ENCODE measurements around the gene VPS36. TPM values are rescaled to one million over a fixed set of nuclear protein-coding genes. Genes with fewer than 3 reads are reported as not detected.

VPS36 gene
- total and polyA plus RNA-seq, 2 of the 4 experiments (the other 2 are of a cell fraction) = 14.8 to 16.7 TPM

DNA sequence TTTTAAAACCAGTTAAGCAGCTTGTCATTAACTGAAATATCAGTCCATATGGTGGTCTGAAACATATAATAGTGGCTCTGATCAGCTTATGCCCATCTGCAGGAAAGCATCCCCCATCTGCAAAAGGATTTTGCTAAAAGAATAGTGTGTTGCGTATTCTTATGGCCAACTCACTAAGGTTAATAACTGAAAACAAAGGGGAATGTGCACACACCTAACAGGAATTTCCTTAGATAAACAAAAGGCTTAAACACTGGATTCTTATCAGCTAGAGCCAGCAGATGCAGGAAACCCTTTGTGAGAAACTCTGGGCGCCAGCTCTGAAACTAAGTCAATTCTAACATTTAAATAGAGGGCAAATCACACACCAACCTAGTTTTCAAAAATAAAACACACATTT is 22.1 kb downstream of the VPS36 start:
- dilution Hi-C loops (cut with HindIII; ENCODE audit: low sequenced_read_pairs, unreplicated experiment) = no loop called here
- BruUV-seq (replicated peaks) = no TSS peak
- no peaks in the 10 kb centered on the region for H3K9me3 ChIP-seq (ENCODE audit: control insufficient read depth, insufficient read depth, low read length)
- no peak overlapping the region for H2BK20ac ChIP-seq (ENCODE audit: low read depth, low read length)
- H3K4me3 ChIP-seq (ENCODE audit: insufficient read depth, low read depth, low read length) = no peak overlapping the region
- no peaks in the 10 kb centered on the region for H4K20me1 ChIP-seq (ENCODE audit: insufficient read depth, low read length)
- no CpG with 5 or more reads among the region's 2 CpGs for WGBS, 2 experiments (ENCODE audit: extremely low coverage in 2 of 2, insufficient read length in 1 of 2)
- no peak overlapping the region for H3K27ac ChIP-seq (ENCODE audit: insufficient read depth, low read length)
- peaks cover 22% of the 10 kb centered on the region for H3K36me3 ChIP-seq (ENCODE audit: control insufficient read depth, insufficient read depth, low read length)
- ATAC-seq (ENCODE audit: low read depth) (peak; percentile 42; the same call in 1 of the 2 replicates), DNase-seq (peak; percentile 70)
- no peak overlapping the region for H2BK120ac ChIP-seq (ENCODE audit: low read depth, low read length)
- ChIA-PET CTCF (interaction anchor here (0.6 to 1.0 kb wide), 3 partner anchors 12 to 23 kb away, joined by 3 to 4 read pairs (median 3); no protein-coding TSS in a partner anchor), POLR2A (ENCODE audit: unreplicated experiment) (no interaction called here)
- intact Hi-C loops (cut with micrococcal nuclease) = no loop called here
- H4K5ac ChIP-seq (ENCODE audit: low read depth, low read length) = no peak overlapping the region
- no peak overlapping the region for H4K91ac ChIP-seq (ENCODE audit: insufficient read depth, low read depth, low read length)
- H3K4me1 ChIP-seq (ENCODE audit: control insufficient read depth, insufficient read depth, low read length) = peaks cover 3% of the 10 kb centered on the region; the same call in 1 of the 2 replicates
- TF ChIP-seq CEBPB (IDR thresholded peaks at IDR 0.05; ENCODE audit: low read depth, low read length) = no peak
- TF ChIP-seq RFX5 (IDR thresholded peaks at IDR 0.05; ENCODE audit: low read depth, low read length) = no peak
- TF ChIP-seq POLR2A (IDR thresholded peaks at IDR 0.05; ENCODE audit: low read depth, low read length) = no peak
- TF ChIP-seq, protein P1, sequence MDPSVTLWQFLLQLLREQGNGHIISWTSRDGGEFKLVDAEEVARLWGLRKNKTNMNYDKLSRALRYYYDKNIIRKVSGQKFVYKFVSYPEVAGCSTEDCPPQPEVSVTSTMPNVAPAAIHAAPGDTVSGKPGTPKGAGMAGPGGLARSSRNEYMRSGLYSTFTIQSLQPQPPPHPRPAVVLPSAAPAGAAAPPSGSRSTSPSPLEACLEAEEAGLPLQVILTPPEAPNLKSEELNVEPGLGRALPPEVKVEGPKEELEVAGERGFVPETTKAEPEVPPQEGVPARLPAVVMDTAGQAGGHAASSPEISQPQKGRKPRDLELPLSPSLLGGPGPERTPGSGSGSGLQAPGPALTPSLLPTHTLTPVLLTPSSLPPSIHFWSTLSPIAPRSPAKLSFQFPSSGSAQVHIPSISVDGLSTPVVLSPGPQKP (IDR thresholded peaks at IDR 0.05; ENCODE audit: borderline replicate concordance, low read depth, low read length) = no peak
- no peak for TF ChIP-seq MAZ (IDR thresholded peaks at IDR 0.05; ENCODE audit: borderline replicate concordance, low read depth, low read length)
- H3K9me1 ChIP-seq (ENCODE audit: insufficient read depth, low read length) = no peaks in the 10 kb centered on the region; the same call in 1 of the 2 replicates
- H2BK15ac ChIP-seq (ENCODE audit: low read depth, low read length) = no peak overlapping the region
- in situ Hi-C loops (cut with MboI; ENCODE audit: low sequenced_read_pairs) = no loop called here
- H3K14ac ChIP-seq (replicated peaks; ENCODE audit: low read depth, low read length) = no peak overlapping the region
- H2AK9ac ChIP-seq (replicated peaks; ENCODE audit: low read depth, low read length, poor library complexity) = no peak overlapping the region
- no peak overlapping the region for H3K9ac ChIP-seq (ENCODE audit: low read depth, low read length)
- no peak overlapping the region for H3K23ac ChIP-seq (ENCODE audit: low read depth, low read length)
- no peak overlapping the region for H4K8ac ChIP-seq (ENCODE audit: low read depth in 2 of 2, low read length in 2 of 2)
- H3K4ac ChIP-seq (ENCODE audit: low read depth, low read length) = no peak overlapping the region
- no peak overlapping the region for H3K18ac ChIP-seq (ENCODE audit: low read depth, low read length)
- H2AFZ ChIP-seq (replicated peaks; ENCODE audit: low read length, poor library complexity) = no peak overlapping the region
- H2AK5ac ChIP-seq (ENCODE audit: low read depth, low read length) = no peak overlapping the region
- H3K79me1 ChIP-seq (ENCODE audit: low read depth in 1 of 2, low read length in 2 of 2) = peaks cover 9 to 10% of the 10 kb centered on the region in 2 experiments; a peak in 2 of 4 replicates
- H3K56ac ChIP-seq (ENCODE audit: extremely low read depth, insufficient read depth, low read length) = no peak overlapping the region
- H2BK5ac ChIP-seq (ENCODE audit: low read depth, low read length, poor library complexity, severe bottlenecking) = no peak overlapping the region
- H3K4me2 ChIP-seq (ENCODE audit: low read depth, low read length) = no peak overlapping the region
- H3K27me3 ChIP-seq (ENCODE audit: control insufficient read depth, insufficient read depth, low read length) = no peaks in the 10 kb centered on the region

Data from IMR-90 (cell line).